GM18507 (cell line): Measurements from ENCODE around the gene SHCBP1L.

ENCODE experiments used
- DNase-seq: peaks from one replicate; pipeline ENCODE4 v3.0.0; 2011; ENCODE audit warnings: low read depth; ENCODE audit not compliant: insufficient read length; ENCODE audit errors: extremely low spot score
- FAIRE-seq: peaks from 2 replicates; lab custom pipeline; 2011; peaks lifted over from hg19 to GRCh38; lab: Jason Lieb, UNC

SHCBP1L gene

GRCh38 chr1:182952677-182953444 lies at the start of gene SHCBP1L:
Gene SHCBP1L (minus strand): TSS chr1:182953166. CDS start chr1:182953133, 33 bp downstream.
- FAIRE-seq = no peak
- no peak for DNase-seq

GRCh38 chr1:183002267-183002666 lies 49.3 kb upstream of the SHCBP1L start:
- FAIRE-seq (no peak), DNase-seq (no peak)

- FAIRE-seq (no peak), DNase-seq (no peak)
These were observed 47.4 kb upstream of the SHCBP1L start for GRCh38 chr1:183000167-183000962.

GRCh38 chr1:182998482-182998881 lies 45.5 kb upstream of the SHCBP1L start:
- DNase-seq (no peak), FAIRE-seq (no peak)

GRCh38 chr1:182996816-182997215 lies 43.9 kb upstream of the SHCBP1L start:
- FAIRE-seq (no peak), DNase-seq (no peak)

GRCh38 chr1:182995894-182996293 lies 42.9 kb upstream of the SHCBP1L start:
- no peak for DNase-seq
- no peak for FAIRE-seq

GRCh38 chr1:182993746-182994145 lies 40.8 kb upstream of the SHCBP1L start:
- no peak for DNase-seq
- FAIRE-seq = no peak

- DNase-seq (no peak), FAIRE-seq (no peak)
These were observed 37.6 kb upstream of the SHCBP1L start for GRCh38 chr1:182990413-182991144.

GRCh38 chr1:182985876-182986275 lies 32.9 kb upstream of the SHCBP1L start:
- FAIRE-seq (no peak), DNase-seq (no peak)

GRCh38 chr1:182984621-182985020 lies 31.7 kb upstream of the SHCBP1L start:
- FAIRE-seq (no peak), DNase-seq (no peak)

GRCh38 chr1:182984138-182984537 lies 31.2 kb upstream of the SHCBP1L start:
- DNase-seq (no peak), FAIRE-seq (no peak)

- no peak for FAIRE-seq
- no peak for DNase-seq
These were observed 25.3 kb upstream of the SHCBP1L start for GRCh38 chr1:182978151-182978853.

GRCh38 chr1:182977480-182977879 lies 24.5 kb upstream of the SHCBP1L start:
- FAIRE-seq (no peak), DNase-seq (no peak)

GRCh38 chr1:182974506-182975191 lies 21.7 kb upstream of the SHCBP1L start:
- FAIRE-seq = no peak

GRCh38 chr1:182972829-182973228 lies 19.9 kb upstream of the SHCBP1L start:
- no peak for DNase-seq
- no peak for FAIRE-seq

More at GRCh38 chr1:182974506-182975191, 21.7 kb upstream of the SHCBP1L start:
- no peak for DNase-seq

- FAIRE-seq = no peak
- DNase-seq = no peak
These were observed 19.3 kb upstream of the SHCBP1L start for GRCh38 chr1:182972231-182972630.

- FAIRE-seq = no peak
- no peak for DNase-seq
These were observed 18.3 kb upstream of the SHCBP1L start for GRCh38 chr1:182971219-182971618.

GRCh38 chr1:182968836-182969734 lies 16.1 kb upstream of the SHCBP1L start:
- FAIRE-seq = no peak

More at GRCh38 chr1:182968836-182969734, 16.1 kb upstream of the SHCBP1L start:
- DNase-seq = no peak
